SKM-1 (cell line): ENCODE results near the gene CAMSAP1.
A peak's percentile ranks its signal among the peaks of the same experiment; 100 is the strongest.

Experiments
- DNase-seq: peaks from one replicate; lab custom pipeline; 2025; ENCODE audit not compliant: unreplicated experiment; lab: John Stamatoyannopoulos, UW

Gene CAMSAP1

GRCh38 chr9:135883410-135884089 lies 23.8 kb downstream of the CAMSAP1 start:
- DNase-seq: no peak

GRCh38 chr9:135882011-135882410 lies 25.3 kb downstream of the CAMSAP1 start:
- DNase-seq: no peak

- DNase-seq: no peak
Observed at GRCh38 chr9:135880438-135880837, 26.9 kb downstream of the CAMSAP1 start.

- DNase-seq: no peak
Observed at GRCh38 chr9:135879619-135880018, 27.7 kb downstream of the CAMSAP1 start.

- no peak for DNase-seq
Observed at GRCh38 chr9:135879237-135879601, 28.1 kb downstream of the CAMSAP1 start.

- DNase-seq: no peak
Observed at GRCh38 chr9:135878528-135879236, 28.7 kb downstream of the CAMSAP1 start.

- DNase-seq: no peak
Observed at GRCh38 chr9:135877791-135878527, 29.4 kb downstream of the CAMSAP1 start.

GRCh38 chr9:135876936-135877335 lies 30.4 kb downstream of the CAMSAP1 start:
- DNase-seq: no peak

- DNase-seq: no peak
Observed at GRCh38 chr9:135874859-135875258, 32.5 kb downstream of the CAMSAP1 start.

- DNase-seq: no peak
Observed at GRCh38 chr9:135869909-135870308, 37.4 kb downstream of the CAMSAP1 start.

- no peak for DNase-seq
Observed at GRCh38 chr9:135865531-135865930, 41.8 kb downstream of the CAMSAP1 start.

- DNase-seq: peak; percentile 25
Observed at GRCh38 chr9:135864447-135865049, 42.8 kb downstream of the CAMSAP1 start.

- DNase-seq: no peak
Observed at GRCh38 chr9:135862809-135863208, 44.5 kb downstream of the CAMSAP1 start.

- DNase-seq: no peak
Observed at GRCh38 chr9:135858491-135859185, 48.7 kb downstream of the CAMSAP1 start.

GRCh38 chr9:135857843-135858242 lies 49.5 kb downstream of the CAMSAP1 start:
- DNase-seq: no peak

GRCh38 chr9:135857371-135857786 lies 50.0 kb downstream of the CAMSAP1 start:
- no peak for DNase-seq

- no peak for DNase-seq
Observed at GRCh38 chr9:135851748-135852147, 55.6 kb downstream of the CAMSAP1 start.

- no peak for DNase-seq
Observed at GRCh38 chr9:135850737-135851136, 56.6 kb downstream of the CAMSAP1 start.

- DNase-seq: no peak
Observed at GRCh38 chr9:135849181-135849580, 58.2 kb downstream of the CAMSAP1 start.

GRCh38 chr9:135848341-135849047 lies 58.9 kb downstream of the CAMSAP1 start:
- no peak for DNase-seq
